Measurements from ENCODE around the gene TSPEAR. TPM values are rescaled to one million over a fixed set of nuclear protein-coding genes. Genes with fewer than 3 reads are reported as not detected.
"Not testable (repeated sequence)": the region's sequence is repeated elsewhere in the genome, so short reads cannot be mapped to it uniquely, and the experiment has no call there.

Gene TSPEAR
- total RNA-seq, 2 donors from 2014 or later, result not detected

DNA sequence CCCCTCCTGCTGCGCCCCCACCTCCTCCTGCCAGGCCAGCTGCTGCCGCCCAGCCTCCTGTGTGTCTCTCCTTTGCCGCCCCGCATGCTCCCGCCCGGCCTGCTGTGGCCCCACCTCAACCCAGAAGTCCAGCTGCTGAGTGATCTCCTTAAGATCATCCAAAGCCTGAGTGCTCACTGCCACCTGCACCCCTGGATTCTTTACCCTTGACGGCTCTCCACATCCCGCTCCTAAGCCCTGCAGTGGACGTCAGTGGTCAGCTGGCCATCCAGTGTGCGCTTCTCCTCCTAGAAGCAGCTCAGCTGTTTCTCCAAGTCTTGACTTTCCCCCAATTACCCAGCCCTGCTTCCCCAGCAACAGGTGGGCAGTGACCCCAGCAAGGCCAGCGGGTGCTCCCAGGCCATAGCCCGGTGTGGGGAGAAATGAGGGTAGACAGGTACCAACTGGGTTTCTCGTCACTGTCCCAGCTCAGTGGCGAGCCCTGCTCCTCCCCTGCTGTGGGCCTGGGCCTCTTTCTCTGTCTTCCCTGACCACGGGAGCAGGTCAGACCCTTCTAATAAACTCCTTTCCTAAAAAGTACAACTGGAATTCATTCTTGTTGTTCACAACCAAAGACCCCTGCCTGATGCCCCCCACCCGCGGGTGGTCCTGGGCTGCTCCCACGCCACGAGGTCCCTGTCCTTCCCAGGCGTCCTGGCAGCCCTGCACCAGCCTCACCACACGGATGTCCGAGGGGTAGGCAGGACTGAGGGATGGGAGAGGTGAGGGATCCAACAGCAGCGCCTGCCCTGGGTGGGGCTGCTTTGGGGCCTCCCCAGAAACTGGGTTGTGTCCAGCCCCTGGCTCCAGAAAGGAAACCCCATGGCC is 109.5 kb downstream of the TSPEAR start:
- no peaks in the 10 kb centered on the region for H3K9me3 ChIP-seq
- no peak for TF ChIP-seq CTCF (IDR thresholded peaks at IDR 0.05)
- H3K36me3 ChIP-seq, result no peaks in the 10 kb centered on the region
- H3K4me1 ChIP-seq, result no peaks in the 10 kb centered on the region
- H3K27me3 ChIP-seq, result no peaks in the 10 kb centered on the region
- no peak overlapping the region for H3K4me3 ChIP-seq
- intact Hi-C loops (cut with DNase I), result no loop called here
- no peak overlapping the region for H3K9ac ChIP-seq (ENCODE audit: low read depth in 2 of 2, low read length in 2 of 2)
- no peak overlapping the region for H3K27ac ChIP-seq
- no peak for DNase-seq

- H3K9me3 ChIP-seq; H3K4me1 ChIP-seq; H3K36me3 ChIP-seq; H3K27ac ChIP-seq; H3K4me3 ChIP-seq; intact Hi-C loops (cut with DNase I); DNase-seq; H3K9ac ChIP-seq (ENCODE audit: low read depth in 2 of 2, low read length in 2 of 2); H3K27me3 ChIP-seq: not testable (repeated sequence)
These were observed 110.3 kb downstream of the TSPEAR start for GRCh38 chr21:44601091-44601490.

DNA sequence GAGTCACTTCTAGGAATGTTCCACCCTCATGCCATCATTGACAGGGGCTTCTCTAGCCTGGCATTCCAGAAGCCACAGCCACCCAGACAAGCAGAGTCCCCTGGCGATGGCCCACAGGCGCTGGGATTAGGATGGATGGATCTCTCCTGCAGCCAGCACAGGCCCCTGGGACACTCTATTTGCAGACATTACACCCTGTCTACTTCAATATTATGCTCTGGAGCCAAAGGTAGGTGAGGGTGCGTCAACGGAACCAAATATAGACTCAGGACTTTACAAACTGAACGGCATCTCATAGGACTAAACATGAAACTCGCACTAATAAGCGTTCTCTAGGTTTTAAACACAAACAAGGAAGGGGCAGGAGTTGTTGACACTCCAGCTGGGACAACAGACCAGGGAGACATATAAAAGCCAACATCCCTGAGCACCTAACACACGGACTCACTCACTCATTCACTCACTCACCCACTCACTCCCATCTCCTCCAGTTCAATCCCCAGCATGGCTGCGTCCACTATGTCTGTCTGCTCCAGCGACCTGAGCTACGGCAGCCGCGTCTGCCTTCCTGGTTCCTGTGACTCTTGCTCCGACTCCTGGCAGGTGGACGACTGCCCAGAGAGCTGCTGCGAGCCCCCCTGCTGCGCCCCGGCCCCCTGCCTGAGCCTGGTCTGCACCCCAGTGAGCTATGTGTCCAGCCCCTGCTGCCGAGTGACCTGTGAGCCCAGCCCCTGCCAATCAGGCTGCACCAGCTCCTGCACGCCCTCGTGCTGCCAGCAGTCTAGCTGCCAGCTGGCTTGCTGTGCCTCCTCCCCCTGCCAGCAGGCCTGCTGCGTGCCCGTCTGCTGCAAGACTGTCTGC is 111.0 kb downstream of the TSPEAR start, which contains the start of gene KRTAP10-7:
KRTAP10-7 (plus strand) TSS at position 480 of the 861 bp plus-strand sequence; CDS start at position 505, 25 bp downstream.
- H3K27ac ChIP-seq; H3K27me3 ChIP-seq; H3K9me3 ChIP-seq; H3K4me1 ChIP-seq; DNase-seq; intact Hi-C loops (cut with DNase I); H3K4me3 ChIP-seq; H3K36me3 ChIP-seq; H3K9ac ChIP-seq (ENCODE audit: low read depth in 2 of 2, low read length in 2 of 2): not testable (repeated sequence)

DNA sequence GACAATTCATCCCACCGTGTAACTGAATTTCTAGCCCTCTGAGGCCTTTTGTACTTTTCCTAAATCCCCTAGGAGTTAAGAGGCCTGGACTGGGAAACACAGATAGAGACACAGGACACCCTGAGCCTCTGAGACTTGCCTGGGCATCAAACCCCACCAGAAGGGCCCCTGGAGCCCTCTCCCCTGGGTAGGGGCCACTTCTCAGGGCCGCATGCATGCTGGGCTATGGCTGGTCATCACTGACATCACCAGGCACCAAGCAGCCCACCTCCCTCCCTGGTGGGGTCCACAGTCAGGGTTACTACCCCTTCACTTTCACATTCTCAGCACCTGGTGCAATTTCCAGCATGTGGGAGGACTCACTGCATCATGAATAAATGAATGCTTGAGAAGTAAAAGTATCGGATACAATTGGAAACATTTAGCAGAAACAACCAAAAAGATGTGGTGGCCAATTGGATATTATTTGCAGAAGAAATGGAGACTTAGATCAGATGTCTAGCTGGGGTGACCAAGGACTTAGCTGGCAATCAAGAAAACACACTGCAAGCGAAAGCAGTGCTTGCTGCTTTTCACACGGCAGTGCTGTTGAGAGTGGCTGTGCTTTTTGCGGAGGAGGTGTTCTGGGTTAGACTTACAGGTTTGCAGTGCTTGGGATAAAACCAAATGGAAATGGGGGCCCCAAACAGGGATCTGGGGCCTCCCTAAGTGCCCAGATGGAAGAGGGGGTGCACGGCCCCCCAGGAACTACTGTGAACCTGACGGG is 111.9 kb downstream of the TSPEAR start:
- Histone ChIP-seq H3K27me3 (no peaks in the 10 kb centered on the region), H3K36me3 (no peaks in the 10 kb centered on the region), H3K4me3 (no peak overlapping the region), H3K4me1 (no peaks in the 10 kb centered on the region), H3K9me3 (no peaks in the 10 kb centered on the region), H3K9ac (ENCODE audit: low read depth in 2 of 2, low read length in 2 of 2) (no peak overlapping the region), H3K27ac (no peak overlapping the region)
- no peak for TF ChIP-seq CTCF (IDR thresholded peaks at IDR 0.05)
- no peak for DNase-seq
- intact Hi-C loops (cut with DNase I), result no loop called here

DNA sequence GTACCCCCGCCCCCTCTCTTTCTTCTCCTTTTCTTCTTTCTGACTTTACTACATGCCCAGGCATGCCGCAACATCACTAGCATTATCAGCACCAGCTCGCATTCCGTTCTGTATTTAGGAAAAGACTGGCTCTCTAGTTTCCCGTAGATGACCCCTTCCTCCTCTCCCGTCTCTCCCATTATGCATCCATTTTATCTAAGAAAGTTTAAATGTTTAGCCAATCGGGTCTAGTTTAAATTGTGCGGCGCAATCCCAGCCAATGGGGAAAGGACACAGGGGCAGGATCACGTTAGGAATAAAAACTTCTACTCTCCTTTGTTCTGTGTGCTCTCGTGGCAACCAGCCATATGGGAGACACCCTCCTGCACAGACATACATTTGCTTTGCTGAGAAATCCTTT is 113.3 kb downstream of the TSPEAR start:
- no peaks in the 10 kb centered on the region for H3K27me3 ChIP-seq
- no peak overlapping the region for H3K27ac ChIP-seq
- TF ChIP-seq CTCF (IDR thresholded peaks at IDR 0.05), result no peak
- H3K9me3 ChIP-seq, result no peaks in the 10 kb centered on the region
- H3K4me1 ChIP-seq, result no peaks in the 10 kb centered on the region
- DNase-seq, result no peak
- H3K9ac ChIP-seq (ENCODE audit: low read depth in 2 of 2, low read length in 2 of 2), result no peak overlapping the region
- intact Hi-C loops (cut with DNase I), result no loop called here
- H3K4me3 ChIP-seq, result no peak overlapping the region
- H3K36me3 ChIP-seq, result no peaks in the 10 kb centered on the region
